Stimulated activated CD4-positive, alpha-beta T cell treated with anti-CD3 and anti-CD28 coated beads, Interleukin-4, amount 100 ng/mL, for 4 hours (primary cell): Measurements from ENCODE around the gene ALPG.
"Not testable (repeated sequence)": the region's sequence is repeated elsewhere in the genome, so short reads cannot be mapped to it uniquely, and the experiment has no call there.

Experiments used
- DNase-seq, 2 experiments: peaks; one replicate each; pipeline ENCODE4 v3.0.0-alpha.2; 2020

ALPG gene

GRCh38 chr2:232398293-232399034 lies 8.2 kb upstream of the ALPG start:
- DNase-seq: no peak

GRCh38 chr2:232400256-232401015 lies 6.2 kb upstream of the ALPG start:
- no peak for DNase-seq

GRCh38 chr2:232402518-232402917 lies 4.1 kb upstream of the ALPG start:
- no peak for DNase-seq

- no peak for DNase-seq
Observed at GRCh38 chr2:232405943-232406510, 617 bp upstream of the ALPG start.

GRCh38 chr2:232407428-232408150 lies 945 bp downstream of the ALPG start:
- not testable (repeated sequence) for DNase-seq

GRCh38 chr2:232408269-232408668 lies 1.6 kb downstream of the ALPG start:
- DNase-seq: not testable (repeated sequence)

GRCh38 chr2:232409617-232410016 lies 3.0 kb downstream of the ALPG start:
- not testable (repeated sequence) for DNase-seq

GRCh38 chr2:232410238-232410900 lies 3.7 kb downstream of the ALPG start:
- no peak for DNase-seq

GRCh38 chr2:232411901-232412629 lies 5.4 kb downstream of the ALPG start:
- no peak for DNase-seq

GRCh38 chr2:232412986-232413385 lies 6.3 kb downstream of the ALPG start:
- DNase-seq: no peak

- no peak for DNase-seq
Observed at GRCh38 chr2:232415138-232415690, 8.6 kb downstream of the ALPG start.

- no peak for DNase-seq
Observed at GRCh38 chr2:232415736-232416520, 9.3 kb downstream of the ALPG start.

GRCh38 chr2:232416521-232417470 lies 10.2 kb downstream of the ALPG start:
- no peak for DNase-seq

GRCh38 chr2:232417489-232417888 lies 10.8 kb downstream of the ALPG start:
- no peak for DNase-seq

- DNase-seq: no peak
Observed at GRCh38 chr2:232418056-232418455, 11.4 kb downstream of the ALPG start.

GRCh38 chr2:232418466-232419244 lies 12.0 kb downstream of the ALPG start:
- peak in 1 of 2 experiments; percentile 13 for DNase-seq

- no peak for DNase-seq
Observed at GRCh38 chr2:232419245-232420072, 12.8 kb downstream of the ALPG start.

- DNase-seq: no peak
Observed at GRCh38 chr2:232420073-232420454, 13.4 kb downstream of the ALPG start.
